Measurements from ENCODE around the gene PRKAA1. TPM values are rescaled to one million over a fixed set of nuclear protein-coding genes. Genes with fewer than 3 reads are reported as not detected.
A peak's percentile ranks its signal among the peaks of the same experiment; 100 is the strongest.
"Not testable (repeated sequence)": the region's sequence is repeated elsewhere in the genome, so short reads cannot be mapped to it uniquely, and the experiment has no call there.

PRKAA1 gene
- total RNA-seq, 1 donor from 2014 or later = 50.2 TPM

DNA sequence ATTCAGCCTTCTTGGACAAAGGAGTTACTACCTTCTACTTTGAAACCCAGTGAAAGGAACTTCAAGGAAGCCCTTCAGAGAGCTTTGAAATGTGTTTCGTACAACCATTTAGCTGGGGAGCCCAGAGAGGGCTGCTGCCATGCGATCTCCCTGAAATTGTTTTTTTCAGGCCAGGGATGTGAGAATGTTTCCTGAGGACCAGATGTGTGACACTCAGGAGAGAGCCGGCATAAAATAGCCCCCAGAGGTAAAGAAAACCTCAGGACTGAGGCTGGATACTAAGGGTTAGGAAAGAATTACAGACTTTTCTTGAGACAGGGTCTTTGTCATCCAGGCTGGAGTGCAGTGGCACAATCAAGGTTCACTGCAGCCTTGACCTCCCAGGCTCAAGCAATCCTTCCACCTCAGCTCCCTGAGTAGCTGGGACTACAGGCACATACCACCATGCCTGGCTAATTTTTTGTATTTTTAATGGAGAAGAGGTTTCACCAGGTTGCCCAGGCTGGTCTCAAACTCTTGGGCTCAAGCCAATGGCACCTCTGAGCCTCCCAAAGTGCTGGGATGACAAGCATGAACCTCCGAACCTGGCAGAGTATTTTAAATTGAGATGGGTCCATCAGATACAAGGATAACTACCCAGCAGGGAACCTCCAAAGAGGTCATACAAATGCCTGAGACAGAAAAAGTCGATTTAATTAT, 28.5 kb upstream of the PRKAA1 start:
- no peak for DNase-seq (ENCODE audit: low read depth)

DNA sequence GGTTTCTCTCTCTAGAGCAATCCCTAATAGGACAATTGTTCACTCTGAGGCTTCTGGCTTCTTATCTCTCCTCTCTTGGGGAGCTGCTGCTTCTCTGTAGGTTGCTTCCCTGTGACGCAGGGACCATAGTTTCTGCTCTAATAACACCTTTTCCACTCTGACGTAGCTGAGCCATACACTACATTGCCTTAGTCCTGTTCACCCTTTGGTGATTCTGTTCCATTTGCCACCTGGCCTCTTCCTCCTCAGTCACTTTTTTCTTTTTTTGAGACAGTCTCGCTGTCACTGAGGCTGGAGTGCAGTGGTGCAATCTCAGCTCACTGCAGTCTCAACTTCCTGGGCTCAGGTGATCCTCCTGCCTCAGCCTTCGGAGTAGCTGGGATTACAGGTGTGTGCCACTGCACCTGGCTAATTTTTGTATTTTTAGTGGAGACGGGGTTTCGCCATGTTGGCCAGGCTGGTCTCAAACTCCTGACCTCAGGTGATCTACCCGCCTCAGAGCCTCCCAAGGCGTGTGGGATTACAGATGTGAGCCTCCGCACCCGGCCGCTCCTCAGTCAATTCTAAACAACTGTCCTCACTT, 27.4 kb upstream of the PRKAA1 start:
- DNase-seq (ENCODE audit: low read depth) = not testable (repeated sequence)

DNA sequence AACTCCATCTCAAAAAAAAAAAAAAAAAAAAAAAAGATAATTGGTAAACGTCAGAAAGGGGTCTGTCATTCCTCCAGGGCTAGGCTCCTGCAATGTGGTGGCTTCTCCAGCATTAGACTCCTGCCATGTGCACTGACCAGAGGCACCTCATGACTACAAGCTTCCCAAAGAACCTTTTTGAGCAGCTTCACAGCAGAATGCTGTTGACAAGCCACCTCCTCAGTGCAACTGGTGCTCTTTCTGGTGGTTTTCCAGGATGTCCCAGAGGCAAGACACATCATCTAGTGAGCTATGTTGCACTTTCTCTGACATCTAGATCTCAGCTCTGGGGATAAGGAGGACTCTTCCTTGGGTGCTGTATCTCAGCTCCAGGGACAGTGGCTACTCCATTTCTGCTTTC, 25.3 kb upstream of the PRKAA1 start:
- no peak for DNase-seq (ENCODE audit: low read depth)

DNA sequence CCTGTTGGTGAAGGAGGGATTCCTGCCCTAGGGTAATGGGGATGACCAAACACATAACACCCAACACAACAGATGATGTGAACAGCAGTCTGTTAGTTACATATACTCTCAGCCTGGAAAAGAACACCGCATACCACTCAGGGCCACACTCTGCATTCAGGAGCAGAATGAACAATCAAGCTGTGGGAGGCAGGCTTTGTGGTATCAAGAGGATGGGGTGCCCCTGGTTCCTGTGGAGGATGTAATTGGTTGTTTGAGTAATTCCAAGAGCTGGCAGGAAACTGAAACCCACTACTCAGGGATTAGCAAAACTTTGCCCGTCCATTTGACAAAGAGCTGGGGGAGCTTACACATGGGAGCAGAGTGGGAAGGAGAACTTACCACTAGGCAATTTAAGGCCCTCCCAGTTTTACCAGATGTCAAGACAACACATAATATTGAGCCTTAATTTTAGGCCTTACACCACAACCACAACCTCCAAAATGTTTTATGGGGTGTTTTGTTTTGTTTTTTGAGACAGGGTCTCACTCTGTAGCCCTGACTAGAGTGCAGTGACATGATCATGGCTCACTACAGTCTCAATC, 15.6 kb upstream of the PRKAA1 start:
- no peak for DNase-seq (ENCODE audit: low read depth)

DNA sequence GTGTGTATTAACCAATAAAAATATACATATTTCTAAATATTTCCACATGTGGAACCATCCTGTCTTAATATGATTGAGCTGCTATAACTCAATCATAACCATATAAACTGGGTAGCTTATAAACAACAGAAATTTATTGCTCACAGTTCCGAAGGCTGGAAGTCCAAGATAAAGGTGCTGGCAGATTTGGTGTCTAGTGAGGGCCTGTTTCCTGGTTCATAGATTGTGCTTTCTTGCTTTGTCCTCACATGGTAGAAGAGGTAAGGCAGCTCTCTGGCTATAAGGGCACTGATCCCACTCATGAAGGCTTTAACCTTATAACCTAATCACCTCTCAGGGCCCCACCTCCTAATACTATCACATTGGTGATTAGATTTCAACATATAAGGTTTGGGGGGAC, 14.0 kb upstream of the PRKAA1 start:
- no peak for DNase-seq (ENCODE audit: low read depth)

DNA sequence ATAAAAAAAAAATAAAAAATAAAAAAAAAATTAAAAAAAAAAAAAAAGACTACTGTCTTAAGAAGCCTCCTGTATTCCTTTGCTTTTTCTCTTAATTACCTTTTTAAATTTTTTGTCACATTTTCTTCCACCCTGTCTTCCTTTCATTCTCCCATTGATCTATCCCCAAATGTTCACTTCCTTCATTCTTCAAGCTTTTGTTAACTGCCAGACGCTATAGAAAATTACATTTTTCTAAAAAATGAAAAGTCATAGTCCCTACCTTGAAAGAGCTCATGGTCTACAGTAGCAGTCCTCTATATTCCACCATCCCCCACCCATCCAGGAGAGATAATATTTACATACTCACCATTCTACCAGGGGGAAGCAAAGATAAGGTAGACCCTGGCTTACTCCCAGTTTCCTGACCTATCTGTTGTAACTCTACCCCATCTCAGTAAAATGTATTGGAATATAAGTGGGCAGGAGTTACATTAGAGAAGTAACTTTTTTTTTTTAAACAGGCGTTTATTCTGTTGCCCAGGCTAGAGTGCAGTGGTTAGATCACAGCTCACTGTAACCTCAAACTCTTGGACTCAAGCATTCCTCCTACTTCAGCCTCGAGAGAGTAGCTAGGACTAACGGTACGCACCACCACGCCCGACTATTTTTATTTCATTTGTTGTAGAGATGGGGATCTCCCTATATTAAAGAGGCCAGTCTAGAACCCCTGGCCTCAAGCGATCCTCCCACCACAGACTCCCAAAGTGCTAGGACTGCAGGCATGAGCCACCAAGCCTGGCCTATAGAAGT, 3.8 kb upstream of the PRKAA1 start:
- no peak for DNase-seq (ENCODE audit: low read depth)

DNA sequence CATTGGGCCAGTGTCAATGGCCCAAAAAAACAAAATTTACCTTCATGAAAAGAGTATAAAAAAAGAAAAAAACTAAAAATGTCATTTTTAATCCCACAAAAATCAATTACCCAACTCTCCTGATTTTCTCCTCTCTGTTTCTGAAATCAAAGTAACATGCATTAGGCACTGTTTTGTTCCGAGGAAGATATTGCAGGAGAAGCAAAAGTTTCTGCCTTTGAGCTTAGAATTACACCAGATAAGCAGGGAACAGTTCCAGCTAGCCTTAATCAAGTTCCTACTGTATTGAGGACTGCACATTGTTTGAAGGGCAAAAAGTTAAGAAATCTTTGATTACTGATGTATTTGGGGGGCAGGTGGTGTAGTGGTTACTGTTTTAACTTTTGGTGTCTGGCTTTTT, 1.1 kb upstream of the PRKAA1 start:
- DNase-seq (ENCODE audit: low read depth) = no peak

DNA sequence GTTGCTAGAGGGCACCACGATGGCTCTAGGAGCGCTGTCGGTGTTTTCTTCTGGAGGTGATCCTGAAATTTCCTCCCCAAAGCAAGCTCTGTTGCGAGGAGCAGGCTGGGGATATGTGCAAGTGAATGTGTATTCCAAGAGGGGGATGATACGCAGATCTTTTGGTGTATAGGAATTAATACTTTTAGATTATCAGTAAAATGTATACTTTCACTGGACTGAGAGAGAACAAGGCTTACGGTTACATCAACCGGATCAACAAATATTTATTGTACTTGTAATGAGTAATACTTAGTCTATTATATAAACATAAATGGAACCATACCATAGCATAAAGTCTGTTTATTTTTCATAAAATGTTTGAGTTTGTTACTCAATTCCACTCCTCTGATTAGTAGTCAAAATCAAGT, 632 bp upstream of the PRKAA1 start:
- DNase-seq (ENCODE audit: low read depth) = no peak

DNA sequence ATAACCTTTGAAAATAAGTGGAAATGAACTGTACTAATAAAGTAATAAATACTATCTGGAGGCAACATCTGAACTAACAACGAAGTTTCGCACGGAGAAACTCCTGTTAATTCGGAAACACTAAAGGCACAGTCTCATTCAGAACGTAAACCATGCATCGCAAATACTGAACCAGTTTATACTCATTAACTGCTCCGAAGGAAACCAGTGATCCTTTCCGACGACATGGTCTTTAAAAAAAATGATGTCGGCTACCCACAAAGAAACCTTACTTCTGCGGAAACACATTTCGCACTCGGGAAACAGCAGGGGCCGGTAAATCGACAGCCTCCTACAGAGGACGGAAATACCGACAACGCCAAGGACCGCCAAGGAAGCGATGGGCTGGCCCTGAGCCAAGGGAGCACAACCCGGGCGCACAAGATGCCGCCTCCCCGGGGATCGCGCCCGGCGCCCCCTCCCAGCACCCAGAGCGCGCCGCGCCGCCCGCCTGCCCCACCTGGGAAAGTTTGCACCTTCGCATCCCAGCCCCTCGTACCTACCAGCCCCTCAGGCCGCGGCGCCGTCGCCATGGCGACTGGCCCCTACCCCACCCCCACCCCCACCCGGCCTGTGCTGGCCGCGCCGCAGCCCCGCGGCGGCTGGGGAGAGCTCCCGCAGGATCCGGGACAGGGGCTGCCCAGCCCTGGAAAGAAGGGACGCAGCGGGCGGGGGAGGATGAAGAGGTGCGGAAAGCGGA, 732 bp downstream of the PRKAA1 start:
- peak; percentile 65 for DNase-seq (ENCODE audit: low read depth)

DNA sequence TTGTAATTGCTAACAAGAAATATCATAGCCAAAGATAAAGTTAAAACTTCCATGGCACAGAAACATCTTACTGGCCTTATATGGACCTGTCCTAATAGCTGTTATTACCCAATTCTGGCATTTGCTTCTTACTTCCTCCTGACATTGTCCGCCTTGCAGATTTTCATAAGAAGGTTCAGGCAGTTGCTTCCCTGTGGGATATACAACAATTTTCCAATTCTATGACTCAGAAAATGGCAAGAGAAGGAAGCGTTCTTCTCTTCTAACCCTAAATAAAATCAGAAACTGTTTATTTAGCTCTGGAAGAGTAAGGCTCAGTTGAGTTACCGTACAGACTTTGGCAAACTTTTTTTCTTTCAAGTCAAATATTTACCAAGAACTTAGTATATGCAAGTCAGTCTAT, 1.7 kb downstream of the PRKAA1 start:
- no peak for DNase-seq (ENCODE audit: low read depth)

DNA sequence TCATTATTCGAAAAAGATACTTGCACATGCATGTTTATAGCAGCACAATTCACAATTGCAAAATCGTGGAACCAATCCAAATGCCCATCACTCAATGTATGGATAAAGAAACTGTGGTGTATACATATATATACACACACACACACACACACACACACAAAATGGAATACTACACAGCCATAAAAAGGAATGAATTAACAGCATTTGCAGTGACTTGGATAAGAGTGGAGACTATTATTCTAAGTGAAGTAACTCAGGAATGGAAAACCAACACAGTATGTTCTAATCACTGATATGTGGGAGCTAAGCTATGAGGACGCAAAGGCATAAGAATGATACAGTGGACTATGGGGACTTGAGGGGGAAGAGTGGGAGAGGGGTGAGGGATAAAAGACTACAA, 3.3 kb downstream of the PRKAA1 start:
- not testable (repeated sequence) for DNase-seq (ENCODE audit: low read depth)

DNA sequence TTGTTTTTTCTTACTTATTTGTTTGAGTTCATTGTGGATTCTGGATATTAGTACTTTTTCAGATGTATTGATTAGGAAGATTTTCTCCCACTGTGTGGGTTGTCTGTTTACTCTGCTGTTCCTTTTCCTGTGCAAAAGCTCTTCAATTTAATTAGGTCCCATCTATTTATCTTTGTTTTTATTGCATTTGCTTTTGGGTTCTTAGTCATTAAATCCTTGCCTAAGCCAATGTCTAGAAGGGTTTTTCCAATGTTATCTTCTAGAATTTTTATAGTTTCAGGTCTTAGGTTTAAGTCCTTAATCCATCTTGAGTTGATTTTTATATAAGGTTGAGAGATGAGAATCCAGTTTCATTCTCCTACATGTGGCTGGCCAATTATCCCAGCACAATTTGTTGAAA, 3.8 kb downstream of the PRKAA1 start:
- not testable (repeated sequence) for DNase-seq (ENCODE audit: low read depth)

DNA sequence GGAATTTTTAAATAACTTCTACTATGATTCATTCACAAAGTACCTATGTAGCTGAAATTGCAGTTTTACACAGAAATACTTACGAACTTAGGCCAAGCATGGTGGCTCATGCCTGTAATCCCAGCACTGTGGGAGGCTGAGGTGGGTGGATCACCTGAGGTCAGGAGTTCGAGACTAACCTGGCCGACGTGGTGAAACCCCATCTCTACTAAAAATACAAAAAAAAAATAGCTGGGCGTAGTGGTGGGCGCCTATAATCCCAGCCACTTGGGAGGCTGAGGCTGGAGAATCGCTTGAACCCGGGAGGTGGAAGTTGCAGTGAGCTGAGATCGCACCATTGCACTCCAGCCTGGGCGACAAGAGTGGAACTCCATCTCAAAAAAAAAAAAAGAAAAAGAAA, 5.5 kb downstream of the PRKAA1 start:
- not testable (repeated sequence) for DNase-seq (ENCODE audit: low read depth)

DNA sequence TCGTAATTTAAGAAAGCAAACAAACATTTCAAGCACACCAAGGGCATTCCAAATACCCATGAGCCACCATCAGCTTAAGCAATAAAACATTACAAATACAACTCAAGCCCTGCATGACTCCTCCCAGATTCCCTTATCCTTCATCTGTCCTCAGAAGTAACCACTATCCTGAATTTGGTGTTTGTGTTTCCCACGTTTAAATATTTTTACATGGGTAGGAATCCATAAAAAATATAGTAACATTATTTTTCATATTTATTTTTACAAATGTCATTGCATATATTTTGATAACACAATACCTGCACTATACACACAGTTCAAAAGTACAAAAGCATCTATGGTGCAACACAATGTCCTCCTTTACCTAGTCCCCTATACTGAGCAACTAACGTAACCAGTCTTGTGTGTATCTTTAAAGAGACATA, 6.4 kb downstream of the PRKAA1 start:
- DNase-seq (ENCODE audit: low read depth) = no peak

DNA sequence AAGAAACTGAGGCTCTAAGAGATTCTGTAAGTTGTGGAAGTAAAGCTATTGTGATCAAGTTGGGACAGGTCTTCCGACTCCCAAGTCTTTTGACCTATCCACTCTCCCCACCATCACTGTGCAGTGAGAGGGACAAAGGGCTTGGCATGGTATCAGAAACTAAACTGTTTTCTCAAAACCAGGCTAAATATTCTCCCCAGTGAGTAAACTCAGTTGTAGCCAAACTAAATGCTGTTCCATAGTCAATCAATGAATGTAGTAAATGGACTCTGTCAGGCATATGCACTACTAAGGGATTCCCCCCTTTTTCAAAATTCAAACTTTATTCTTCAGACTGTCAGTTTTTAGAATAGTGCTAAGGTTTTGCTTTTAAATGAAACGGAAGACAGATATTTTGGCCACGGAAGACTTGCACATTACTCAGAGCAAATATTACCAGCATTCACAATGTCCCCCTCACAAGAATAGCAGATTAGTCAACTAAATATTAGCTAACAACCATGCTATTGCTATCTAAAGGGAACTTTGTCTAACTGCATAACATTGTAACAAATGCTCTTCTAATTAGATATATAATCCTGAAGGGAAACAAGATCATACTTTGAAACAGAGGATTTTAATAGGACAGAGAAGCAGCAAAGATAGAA, 7.1 kb downstream of the PRKAA1 start:
- DNase-seq (ENCODE audit: low read depth) = peak; percentile 23

DNA sequence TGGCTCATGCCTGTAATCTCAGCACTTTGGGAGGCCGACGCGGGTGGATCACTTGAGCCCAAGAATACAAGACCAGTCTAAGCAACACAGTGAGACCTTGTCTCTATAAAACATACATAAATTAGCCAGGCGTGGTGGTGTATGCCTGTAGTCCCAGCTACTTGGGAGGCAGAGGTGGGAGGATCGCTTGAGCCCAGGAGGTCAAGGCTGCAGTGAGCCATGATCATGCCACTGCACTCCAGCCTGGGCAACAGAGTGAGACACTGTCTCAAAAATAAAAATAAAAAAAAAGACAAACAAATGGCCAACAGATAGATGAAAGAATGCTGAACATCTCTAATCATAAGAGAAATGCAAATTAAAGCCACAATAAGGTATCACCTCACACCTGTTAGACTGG, 9.2 kb downstream of the PRKAA1 start:
- DNase-seq (ENCODE audit: low read depth) = not testable (repeated sequence)

DNA sequence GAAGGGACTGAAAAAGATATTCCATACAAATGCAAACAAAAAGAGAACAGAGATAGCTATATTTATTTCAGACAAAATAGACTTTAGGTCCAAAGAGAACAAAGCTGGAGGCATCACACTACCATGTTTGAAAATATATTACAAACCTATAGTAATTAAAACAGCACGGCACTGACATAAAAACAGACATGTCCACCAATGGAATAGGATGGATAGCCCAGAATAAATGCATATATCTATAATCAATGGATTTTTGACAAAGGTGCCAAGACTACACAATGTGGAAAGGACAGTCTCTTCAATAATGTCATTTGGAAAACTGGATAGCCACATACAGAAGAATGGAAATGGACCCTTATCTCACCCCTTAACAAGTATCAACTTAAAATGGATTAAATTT, 10.2 kb downstream of the PRKAA1 start:
- DNase-seq (ENCODE audit: low read depth) = no peak

DNA sequence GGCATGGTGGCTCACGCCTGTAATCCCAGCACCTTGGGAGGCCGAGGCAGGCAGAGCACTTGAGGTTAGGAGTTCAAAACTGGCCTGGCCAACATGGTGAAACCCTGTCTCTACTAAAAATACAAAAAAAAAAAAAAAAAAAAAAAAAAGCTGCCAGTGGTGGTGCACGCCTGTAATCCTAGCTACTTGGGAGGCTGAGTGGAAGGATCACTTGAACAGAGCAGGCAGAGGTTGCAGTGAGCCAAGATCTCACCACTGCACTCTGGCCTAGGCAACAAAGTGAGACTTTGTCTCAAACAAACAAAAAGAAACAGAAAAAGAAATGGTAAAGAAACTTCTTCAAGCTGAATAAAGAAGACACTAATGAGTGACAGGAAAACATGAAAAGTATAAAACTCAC, 11.5 kb downstream of the PRKAA1 start:
- DNase-seq (ENCODE audit: low read depth) = not testable (repeated sequence)

DNA sequence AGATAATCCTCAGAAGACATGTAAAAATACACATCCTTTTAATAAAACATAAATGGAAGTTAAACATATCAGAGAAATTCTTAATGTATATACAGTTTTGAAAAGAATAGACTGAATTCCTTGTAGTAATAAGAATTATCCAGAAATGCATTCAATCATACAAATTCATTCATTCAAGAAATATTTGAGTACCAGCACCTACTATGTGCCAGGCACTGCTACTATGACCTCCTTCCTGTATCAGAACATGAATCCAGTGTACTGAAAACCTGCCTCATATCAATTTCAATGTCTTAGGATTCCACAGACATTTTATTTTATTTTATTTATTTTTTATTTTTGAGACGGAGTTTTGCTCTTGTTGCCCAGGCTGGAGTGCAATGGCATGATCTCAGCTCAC, 13.3 kb downstream of the PRKAA1 start:
- no peak for DNase-seq (ENCODE audit: low read depth)

DNA sequence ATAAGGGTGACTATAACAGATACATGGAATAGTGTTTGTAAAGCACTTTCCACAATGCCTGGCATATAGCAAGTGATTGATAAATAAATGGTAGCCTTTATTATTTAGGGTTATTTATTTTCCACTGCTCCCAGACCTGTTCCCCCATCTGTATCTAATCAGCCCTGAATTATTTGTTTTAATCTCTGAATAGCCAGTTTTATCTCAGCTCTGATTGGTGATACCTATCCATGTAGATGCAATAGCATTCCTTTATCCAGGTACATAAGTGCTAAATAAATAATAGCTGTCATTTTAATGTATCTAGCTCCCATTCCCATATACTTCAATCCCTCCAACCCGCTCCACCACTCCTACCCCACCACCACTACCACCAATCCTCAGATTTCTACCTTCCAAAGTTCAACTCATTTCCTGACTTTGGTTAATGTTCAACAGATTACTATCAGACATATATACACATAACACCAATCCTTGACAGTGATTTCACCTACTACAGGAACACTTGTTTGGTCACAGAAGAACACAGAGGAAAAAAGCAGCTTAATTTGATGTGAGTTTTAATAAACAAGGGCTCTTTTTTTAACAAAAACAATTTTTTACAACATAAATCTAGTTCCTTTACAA, 14.0 kb downstream of the PRKAA1 start:
- no peak for DNase-seq (ENCODE audit: low read depth)
